Thoracic aorta (tissue), 2 donors: ENCODE data around the gene RGL3. TPM values are rescaled to one million over a fixed set of nuclear protein-coding genes. Genes with fewer than 3 reads are reported as not detected.
"Not testable (repeated sequence)": the region's sequence is repeated elsewhere in the genome, so short reads cannot be mapped to it uniquely, and the experiment has no call there.

Experiments used
- ATAC-seq: fragments of 150-250 bp; one replicate; pipeline ENCODE4 v1.8.0; 2017; ENCODE audit warnings: low read depth; ENCODE audit not compliant: insufficient number of reproducible peaks, low FRiP score
- DNase-seq: peaks from one replicate; pipeline ENCODE4 v3.0.0-alpha.2; 2020; ENCODE audit warnings: low spot score
- H3K27ac ChIP-seq, 2 donors: fragments of 200-600 bp; sonication (generic); 1 replicate in 1 of 2; 2 replicates in 1 of 2; pipeline ENCODE4 v1.5.1; 2016; ENCODE audit warnings: mild to moderate bottlenecking in 2 of 2, moderate library complexity in 2 of 2
- H3K27me3 ChIP-seq: fragments of 200-600 bp; sonication (generic); replicated peaks from 2 replicates; pipeline ENCODE4 v1.6.0; 2016; ENCODE audit warnings: mild to moderate bottlenecking; ENCODE audit not compliant: insufficient read depth
- H3K36me3 ChIP-seq: fragments of 200-600 bp; sonication (generic); one replicate; pipeline ENCODE4 v1.5.1; 2016
- H3K4me1 ChIP-seq, 2 donors: fragments of 200-600 bp; sonication (generic); 1 replicate in 1 of 2; 2 replicates in 1 of 2; pipeline versions ENCODE4 v1.5.1 to v1.6.0; 2016; ENCODE audit warnings: low read depth in 2 of 2, mild to moderate bottlenecking in 1 of 2; ENCODE audit not compliant: control insufficient read depth in 1 of 2
- H3K4me3 ChIP-seq: fragments of 200-600 bp; sonication (generic); 2 replicates; pipeline ENCODE4 v1.5.1; 2016; ENCODE audit warnings: mild to moderate bottlenecking
- H3K9me3 ChIP-seq: fragments of 200-600 bp; sonication (generic); 2 replicates; pipeline ENCODE4 v1.5.1; 2016
- total RNA-seq, 2 donors: library from RNA; depleted of rRNA; stranded (reverse); fragments of >200 nt; gene quantifications; one replicate each; pipeline versions ENCODE4 v1.1.0 to v1.2.3, GENCODE V29; 2016
- TF ChIP-seq, protein P1 (sequence below): fragments of 200-600 bp; sonication (generic); IDR thresholded peaks from one replicate; pipeline ENCODE4 v1.5.1; 2019; ENCODE audit warnings: antibody characterized with exemption

The RGL3 gene
- total RNA-seq, 2 donors from 2014 or later: 43.6 to 47.4 TPM

DNA sequence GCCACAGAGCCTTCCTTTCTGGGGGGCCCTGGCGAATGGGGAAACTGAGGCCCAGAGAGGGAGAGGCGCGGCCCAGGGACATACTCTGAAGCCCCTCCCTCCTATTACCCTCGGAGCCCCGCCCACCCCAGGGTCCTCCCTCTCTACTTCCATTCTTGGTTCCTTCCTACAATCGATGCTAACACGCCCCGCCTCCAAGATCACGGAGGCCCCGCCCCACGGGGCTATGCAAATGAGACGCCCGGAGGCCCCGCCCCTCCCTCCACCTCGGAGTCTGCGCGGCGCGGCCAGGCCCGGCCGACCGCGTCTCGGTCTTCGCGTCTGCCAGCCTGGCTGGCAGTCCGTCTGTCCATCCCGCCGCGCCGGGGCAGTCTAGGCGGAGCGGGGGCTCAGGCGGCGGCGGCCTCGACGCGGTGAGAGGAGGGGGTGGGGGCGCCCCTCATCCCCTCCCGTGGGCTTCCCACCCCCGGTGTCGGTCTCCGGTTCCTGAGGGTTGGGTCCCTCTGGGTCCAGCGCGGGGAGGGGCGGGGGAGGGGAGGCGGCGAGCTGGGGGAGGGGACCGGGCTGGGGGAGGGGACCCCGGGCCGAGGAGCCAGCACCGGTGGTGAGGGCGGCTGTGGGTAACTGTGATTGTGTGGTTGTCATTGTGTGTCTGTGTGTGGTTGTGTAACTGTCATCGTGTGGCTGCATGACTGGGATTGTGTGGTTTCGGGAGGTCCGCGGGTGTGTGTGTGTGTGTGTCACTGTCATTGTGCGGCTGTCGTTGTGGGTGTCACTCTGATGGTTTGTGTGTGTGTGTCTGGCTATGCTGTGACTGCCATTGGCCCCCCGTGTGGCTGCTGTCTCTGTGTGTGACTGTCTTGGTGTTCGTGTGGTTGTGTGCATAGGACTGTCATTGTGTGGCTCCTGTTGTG, 63.7 kb downstream of the RGL3 start, which contains the start of gene PLPPR2:
PLPPR2 (plus strand) TSS at position 273 of the 914 bp plus-strand sequence. CDS start 2,242 bp downstream, outside the sequence.
- TF ChIP-seq, protein P1, sequence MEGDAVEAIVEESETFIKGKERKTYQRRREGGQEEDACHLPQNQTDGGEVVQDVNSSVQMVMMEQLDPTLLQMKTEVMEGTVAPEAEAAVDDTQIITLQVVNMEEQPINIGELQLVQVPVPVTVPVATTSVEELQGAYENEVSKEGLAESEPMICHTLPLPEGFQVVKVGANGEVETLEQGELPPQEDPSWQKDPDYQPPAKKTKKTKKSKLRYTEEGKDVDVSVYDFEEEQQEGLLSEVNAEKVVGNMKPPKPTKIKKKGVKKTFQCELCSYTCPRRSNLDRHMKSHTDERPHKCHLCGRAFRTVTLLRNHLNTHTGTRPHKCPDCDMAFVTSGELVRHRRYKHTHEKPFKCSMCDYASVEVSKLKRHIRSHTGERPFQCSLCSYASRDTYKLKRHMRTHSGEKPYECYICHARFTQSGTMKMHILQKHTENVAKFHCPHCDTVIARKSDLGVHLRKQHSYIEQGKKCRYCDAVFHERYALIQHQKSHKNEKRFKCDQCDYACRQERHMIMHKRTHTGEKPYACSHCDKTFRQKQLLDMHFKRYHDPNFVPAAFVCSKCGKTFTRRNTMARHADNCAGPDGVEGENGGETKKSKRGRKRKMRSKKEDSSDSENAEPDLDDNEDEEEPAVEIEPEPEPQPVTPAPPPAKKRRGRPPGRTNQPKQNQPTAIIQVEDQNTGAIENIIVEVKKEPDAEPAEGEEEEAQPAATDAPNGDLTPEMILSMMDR: no peak
- Histone ChIP-seq H3K9me3 (no peaks in the 10 kb centered on the region), H3K27me3 (no peaks in the 10 kb centered on the region), H3K4me3 (peak within 1 kb of the TSS; percentile 86), H3K36me3 (peaks cover 7% of the 10 kb centered on the region), H3K4me1 (peaks cover 0 to 11% of the 10 kb centered on the region in 2 donors), H3K27ac (peak within 1 kb of the TSS; percentile 54 to 55)
- ATAC-seq (peak; percentile 83), DNase-seq (peak; percentile 90)

DNA sequence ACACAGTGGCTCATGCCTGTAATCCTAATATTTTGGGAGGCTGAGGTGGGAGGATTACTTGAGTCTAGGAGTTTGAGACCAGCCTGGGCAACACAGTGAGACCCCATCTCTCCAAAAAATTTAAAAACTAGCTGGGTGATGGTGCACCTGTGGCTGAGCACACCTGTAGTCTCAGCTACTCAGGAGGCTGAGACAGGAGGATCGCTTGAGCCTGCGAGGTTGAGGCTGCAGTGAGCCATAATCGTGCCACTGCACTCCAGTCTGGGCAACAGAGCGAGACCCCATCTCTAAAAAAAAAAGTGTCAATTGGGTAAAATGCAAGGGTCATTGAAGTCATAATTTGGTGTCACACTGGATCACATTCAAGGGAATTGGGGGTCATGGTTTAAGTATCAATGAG, 65.0 kb downstream of the RGL3 start:
- H3K9me3 ChIP-seq, DNase-seq, H3K27ac ChIP-seq, H3K27me3 ChIP-seq, H3K4me3 ChIP-seq, H3K36me3 ChIP-seq, ATAC-seq: not testable (repeated sequence)
- peaks cover 0 to 11% of the 10 kb centered on the region in 2 donors for H3K4me1 ChIP-seq

DNA sequence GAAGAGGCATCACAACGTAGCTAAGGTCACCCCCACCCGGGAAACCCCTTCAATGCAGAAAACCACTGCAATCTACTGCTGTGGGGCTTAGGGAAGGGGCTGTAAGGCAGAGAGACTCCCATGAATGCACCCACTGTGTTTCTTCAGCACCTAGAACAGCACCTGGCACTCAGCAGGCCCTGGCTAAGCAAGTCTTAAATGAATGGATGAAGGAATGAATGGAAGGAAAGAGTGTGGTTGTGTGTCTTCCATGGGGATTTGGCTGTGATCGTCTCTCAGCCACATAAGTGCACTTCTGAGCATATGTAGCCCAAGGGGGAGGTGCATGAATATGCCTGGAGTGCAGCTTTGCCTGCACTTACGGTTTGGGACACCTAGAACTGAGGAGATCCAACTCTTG, 69.9 kb downstream of the RGL3 start:
- Histone ChIP-seq H3K27me3 (no peaks in the 10 kb centered on the region), H3K27ac (no peak overlapping the region), H3K4me1 (peaks cover 15 to 24% of the 10 kb centered on the region in 2 donors), H3K36me3 (no peaks in the 10 kb centered on the region), H3K9me3 (no peaks in the 10 kb centered on the region), H3K4me3 (no peak overlapping the region)
- DNase-seq: no peak
- TF ChIP-seq, protein P1: no peak
- ATAC-seq: no peak

DNA sequence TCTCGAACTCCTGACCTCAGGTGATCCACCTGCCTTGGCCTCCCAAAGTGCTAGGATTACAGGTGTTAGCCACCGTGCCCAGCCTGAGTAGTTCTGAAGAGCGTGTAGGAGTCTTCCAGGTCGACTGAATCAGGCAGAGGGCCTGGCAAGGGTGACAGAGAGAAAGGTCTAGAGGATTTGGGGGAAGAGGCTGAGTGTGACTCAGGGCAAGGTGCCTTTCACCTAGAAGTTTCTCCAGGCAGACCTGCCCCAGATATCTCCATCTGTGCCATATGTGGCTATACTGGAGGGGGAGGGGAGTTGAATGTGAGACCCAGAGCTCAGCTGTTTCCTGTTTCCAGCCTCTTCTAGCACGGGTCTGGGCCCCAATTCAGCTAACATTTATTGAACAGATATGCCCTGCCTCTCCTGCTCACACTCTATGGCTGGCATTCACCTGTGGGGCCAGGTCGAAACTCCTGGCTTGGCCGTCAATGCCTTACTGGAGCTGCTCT, 71.5 kb downstream of the RGL3 start:
- Histone ChIP-seq H3K27ac (peak overlapping the region in 1 of 2 donors; percentile 84), H3K9me3 (no peaks in the 10 kb centered on the region), H3K27me3 (no peaks in the 10 kb centered on the region), H3K36me3 (peaks cover 3% of the 10 kb centered on the region), H3K4me1 (peaks cover 18 to 37% of the 10 kb centered on the region in 2 donors), H3K4me3 (no peak overlapping the region)
- no peak for DNase-seq
- ATAC-seq: no peak
- TF ChIP-seq, protein P1: no peak

GRCh38 chr19:11346104-11346940, 72.8 kb downstream of the RGL3 start, which contains the start of the genes CCDC159 and TMEM205:
Gene CCDC159 (plus strand): TSS chr19:11346519. CDS start chr19:11346607, 88 bp downstream.
Gene TMEM205 (minus strand): TSS chr19:11346268. CDS start chr19:11345619, 649 bp downstream.
- TF ChIP-seq, protein P1: no peak
- peak; percentile 95 for ATAC-seq
- Histone ChIP-seq H3K9me3 (no peaks in the 10 kb centered on the region), H3K36me3 (peaks cover 6% of the 10 kb centered on the region), H3K27ac (peak within 1 kb of the TSS; percentile 83 to 87), H3K4me1 (peaks cover 18 to 37% of the 10 kb centered on the region in 2 donors), H3K4me3 (peak within 1 kb of the TSS; percentile 83), H3K27me3 (no peaks in the 10 kb centered on the region)
- peak; percentile 95 for DNase-seq
